Keratinocyte (primary cell): ENCODE measurements around the gene HMGCS2. TPM values are rescaled to one million over a fixed set of nuclear protein-coding genes. Genes with fewer than 3 reads are reported as not detected.

ENCODE experiments used
- DNase-seq: peaks from one replicate; pipeline ENCODE4 v3.0.0-alpha.2; 2011; ENCODE audit warnings: low read depth, missing footprints, low spot score
- FAIRE-seq: peaks from 2 replicates; lab custom pipeline; 2011; peaks lifted over from hg19 to GRCh38; lab: Jason Lieb, UNC
- H2AFZ ChIP-seq: 2 replicates; pipeline ENCODE4 v1.6.0; 2012; ENCODE audit warnings: low read length, control low read depth, inconsistent platforms; ENCODE audit not compliant: control insufficient read depth
- H3K27ac ChIP-seq: 2 replicates; pipeline ENCODE4 v1.5.1; 2011; ENCODE audit warnings: low read length; ENCODE audit not compliant: control insufficient read depth, insufficient read depth
- H3K27me3 ChIP-seq: 3 replicates; pipeline ENCODE4 v1.6.0; 2011; ENCODE audit warnings: low read length; ENCODE audit not compliant: control insufficient read depth, insufficient read depth; ENCODE audit errors: extremely low read depth
- H3K36me3 ChIP-seq, 2 experiments: 2 replicates in 1 of 2; 3 replicates in 1 of 2; pipeline ENCODE4 v1.5.1; 2011; ENCODE audit warnings: low read length in 2 of 2, mild to moderate bottlenecking in 1 of 2; ENCODE audit not compliant: control insufficient read depth in 2 of 2, insufficient read depth in 2 of 2; ENCODE audit errors: extremely low read depth in 1 of 2
- H3K4me1 ChIP-seq: 3 replicates; pipeline ENCODE4 v1.5.1; 2011; ENCODE audit warnings: low read length; ENCODE audit not compliant: control insufficient read depth, insufficient read depth; ENCODE audit errors: extremely low read depth
- H3K4me2 ChIP-seq: 3 replicates; pipeline ENCODE4 v1.6.0; 2011; ENCODE audit warnings: low read depth, low read length; ENCODE audit not compliant: control insufficient read depth, insufficient read depth; ENCODE audit errors: extremely low read depth
- H3K4me3 ChIP-seq, 3 experiments: fragments of 200-600 bp in 1 of 3; sonication (generic) in 1 of 3; 2 replicates in 2 of 3; 3 replicates in 1 of 3; pipeline ENCODE4 v1.5.1; 2011 to 2016; ENCODE audit warnings: low read length in 3 of 3, mild to moderate bottlenecking in 3 of 3, control low read depth in 2 of 3, inconsistent platforms in 1 of 3, low read depth in 1 of 3, mixed read lengths in 1 of 3, mixed run types in 1 of 3, moderate library complexity in 1 of 3; ENCODE audit not compliant: control insufficient read depth in 2 of 3, insufficient read depth in 2 of 3; ENCODE audit errors: extremely low read depth in 1 of 3
- H3K79me2 ChIP-seq: 2 replicates; pipeline ENCODE4 v1.6.0; 2012; ENCODE audit warnings: low read length; ENCODE audit not compliant: control insufficient read depth, insufficient read depth
- H3K9ac ChIP-seq: 3 replicates; pipeline ENCODE4 v1.6.0; 2011; ENCODE audit warnings: low read length; ENCODE audit not compliant: control insufficient read depth, insufficient read depth; ENCODE audit errors: extremely low read depth
- H3K9me1 ChIP-seq: 3 replicates; pipeline ENCODE4 v1.6.0; 2011; ENCODE audit warnings: low read length; ENCODE audit not compliant: control insufficient read depth, insufficient read depth; ENCODE audit errors: extremely low read depth
- H3K9me3 ChIP-seq: 2 replicates; pipeline ENCODE4 v1.5.1; 2012; ENCODE audit warnings: low read depth, low read length; ENCODE audit not compliant: control insufficient read depth
- H4K20me1 ChIP-seq: 3 replicates; pipeline ENCODE4 v1.6.0; 2011; ENCODE audit warnings: low read length; ENCODE audit not compliant: control insufficient read depth, insufficient read depth; ENCODE audit errors: extremely low read depth
- CTCF ChIP-seq, 3 experiments: IDR thresholded peaks in 1 of 3; conservative IDR thresholded peaks in 1 of 3; optimal IDR thresholded peaks in 1 of 3; 2 replicates in 2 of 3; 3 replicates in 1 of 3; pipeline versions ENCODE3 to v1.5.1; 2011; ENCODE audit warnings: low read length in 3 of 3, mild to moderate bottlenecking in 3 of 3, moderate library complexity in 2 of 3, control low read depth in 1 of 3, inconsistent platforms in 1 of 3; ENCODE audit not compliant: insufficient read depth in 2 of 3; ENCODE audit errors: extremely low read depth in 1 of 3
- EZH2 ChIP-seq: IDR thresholded peaks from one replicate; pipeline ENCODE4 v1.6.1; 2012; ENCODE audit warnings: inconsistent platforms, mild to moderate bottlenecking, low read length, moderate library complexity
- dilution Hi-C: fragments of 300-500 bp; cut with MboI; formaldehyde crosslinking; loops from one replicate; pipeline ENCODE4 v1.7.0; 2020; ENCODE audit warnings: low sequenced_read_pairs; ENCODE audit not compliant: extremely low pct_ligation_motif_present
- polyA plus RNA-seq, 5 experiments: library from polyadenylated mRNA; depleted of rRNA in 3 of 5; stranded (reverse) in 3 of 5; stranded (forward) in 1 of 5; unstranded in 1 of 5; fragments of >200 nt; gene quantifications; 1 replicate in 1 of 5; 2 replicates in 3 of 5; 3 replicates in 1 of 5; pipeline versions ENCODE4 v1.2.1 to v1.2.3, GENCODE V29; 2011 to 2012; ENCODE audit warnings: missing spikeins in 2 of 5, low read depth in 1 of 5, low replicate concordance in 1 of 5

Gene HMGCS2
- polyA plus RNA-seq, 1 donor (not counting 4 experiments of a cell fraction or from before 2014, with no cell fraction given) = not detected

DNA sequence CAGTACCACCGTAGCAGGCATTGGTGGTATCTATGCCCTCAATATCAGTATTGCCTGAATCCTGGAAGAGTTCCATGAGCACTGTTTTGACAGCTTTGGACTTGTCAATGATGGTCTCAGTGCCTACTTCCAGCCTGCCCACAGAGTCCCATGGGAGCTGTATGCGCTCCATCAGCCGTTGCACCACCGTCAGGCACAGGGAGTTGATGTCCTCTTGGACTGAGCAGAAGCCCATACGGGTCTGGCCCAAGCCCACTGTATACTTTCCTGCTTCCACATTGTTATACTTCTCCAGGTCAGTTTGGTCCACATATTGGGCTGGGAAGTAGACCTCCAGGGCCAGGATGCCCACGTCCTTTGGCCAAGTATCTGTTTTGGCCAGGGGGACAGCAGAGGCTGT lies 4.5 kb downstream of the HMGCS2 start:
- Histone ChIP-seq H4K20me1 (no peaks in the 10 kb centered on the region), H3K9me3 (no peaks in the 10 kb centered on the region), H3K9me1 (no peaks in the 10 kb centered on the region), H2AFZ (no peak overlapping the region), H3K4me2 (no peak overlapping the region), H3K36me3 (no peaks in the 10 kb centered on the region), H3K27me3 (peaks cover 4% of the 10 kb centered on the region), H3K4me1 (no peaks in the 10 kb centered on the region), H3K79me2 (no peaks in the 10 kb centered on the region), H3K9ac (no peak overlapping the region), H3K4me3 (no peak overlapping the region), H3K27ac (no peak overlapping the region)
- DNase-seq (no peak), FAIRE-seq (no peak)
- TF ChIP-seq EZH2 = no peak
- TF ChIP-seq CTCF (optimal IDR thresholded peaks at IDR 0.05 in 1 of 3, IDR thresholded peaks at IDR 0.05 in 1 of 3, conservative IDR thresholded peaks at IDR 0.05 in 1 of 3; ENCODE audit: extremely low read depth in 1 of 3, insufficient read depth in 2 of 3, low read length in 3 of 3) = no peak
- dilution Hi-C loops = no loop called here

DNA sequence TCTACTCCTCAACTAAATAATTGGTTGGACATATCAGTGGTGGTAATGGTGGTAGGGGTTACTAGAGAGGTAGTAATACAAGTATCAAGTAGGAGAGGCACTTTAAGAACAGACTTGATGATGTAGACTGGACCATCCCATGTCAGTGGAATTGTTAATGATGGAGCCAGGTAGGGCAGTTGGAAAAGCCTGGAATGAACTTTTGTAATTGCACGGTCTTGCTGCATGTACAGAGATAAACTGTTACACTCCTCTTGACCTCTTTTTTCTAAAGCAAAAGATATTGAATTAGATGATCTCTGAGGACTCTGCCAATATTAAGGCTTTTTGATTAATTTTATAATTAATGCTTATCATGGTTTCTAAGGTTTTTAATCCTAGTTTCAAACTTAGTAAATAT lies 5.8 kb downstream of the HMGCS2 start:
- FAIRE-seq (no peak), DNase-seq (no peak)
- Histone ChIP-seq H3K4me2 (no peak overlapping the region), H3K4me3 (no peak overlapping the region), H3K9me1 (no peaks in the 10 kb centered on the region), H3K9me3 (no peaks in the 10 kb centered on the region), H3K4me1 (peaks cover 2% of the 10 kb centered on the region), H3K27me3 (peaks cover 4% of the 10 kb centered on the region), H3K27ac (no peak overlapping the region), H3K79me2 (no peaks in the 10 kb centered on the region), H2AFZ (no peak overlapping the region), H3K9ac (no peak overlapping the region), H4K20me1 (no peaks in the 10 kb centered on the region), H3K36me3 (no peaks in the 10 kb centered on the region)
- TF ChIP-seq CTCF (optimal IDR thresholded peaks at IDR 0.05 in 1 of 3, IDR thresholded peaks at IDR 0.05 in 1 of 3, conservative IDR thresholded peaks at IDR 0.05 in 1 of 3; ENCODE audit: extremely low read depth in 1 of 3, insufficient read depth in 2 of 3, low read length in 3 of 3) = no peak
- no peak for TF ChIP-seq EZH2
- dilution Hi-C loops = no loop called here
